Measurements from ENCODE around the gene SNX8.
"Not testable (repeated sequence)": the region's sequence is repeated elsewhere in the genome, so short reads cannot be mapped to it uniquely, and the experiment has no call there.

SNX8 gene

GRCh38 chr7:2314209-2314955 is at the start of gene SNX8:
SNX8 (minus strand) TSS chr7:2314441; CDS start chr7:2314421, 20 bp downstream.
- peak; percentile 92 for DNase-seq

- DNase-seq = no peak
These were observed 48.3 kb upstream of the SNX8 start for GRCh38 chr7:2362385-2363088.

- DNase-seq = no peak
These were observed 46.6 kb upstream of the SNX8 start for GRCh38 chr7:2360796-2361195.

GRCh38 chr7:2359610-2360009 is 45.4 kb upstream of the SNX8 start:
- no peak for DNase-seq

- no peak for DNase-seq
These were observed 44.8 kb upstream of the SNX8 start for GRCh38 chr7:2358968-2359527.

- no peak for DNase-seq
These were observed 43.3 kb upstream of the SNX8 start for GRCh38 chr7:2357571-2357970.

- no peak for DNase-seq
These were observed 42.9 kb upstream of the SNX8 start for GRCh38 chr7:2357165-2357564.

GRCh38 chr7:2355705-2356008 is 41.4 kb upstream of the SNX8 start:
- no peak for DNase-seq

GRCh38 chr7:2354939-2355704 is 40.9 kb upstream of the SNX8 start:
- peak; percentile 35 for DNase-seq

GRCh38 chr7:2354186-2354938 is 40.1 kb upstream of the SNX8 start, which contains the start of gene EIF3B:
EIF3B (plus strand) TSS chr7:2354827; CDS start chr7:2354922, 95 bp downstream.
- peak; percentile 87 for DNase-seq

- peak; percentile 91 for DNase-seq
These were observed 39.6 kb upstream of the SNX8 start for GRCh38 chr7:2353936-2354185.

GRCh38 chr7:2353113-2353935 is 39.1 kb upstream of the SNX8 start:
- no peak for DNase-seq

- no peak for DNase-seq
These were observed 36.6 kb upstream of the SNX8 start for GRCh38 chr7:2350861-2351260.

GRCh38 chr7:2350055-2350454 is 35.8 kb upstream of the SNX8 start:
- DNase-seq = no peak

GRCh38 chr7:2347351-2348063 is 33.3 kb upstream of the SNX8 start:
- DNase-seq = not testable (repeated sequence)

GRCh38 chr7:2336626-2337299 is 22.5 kb upstream of the SNX8 start:
- no peak for DNase-seq

GRCh38 chr7:2332606-2333231 is 18.5 kb upstream of the SNX8 start:
- not testable (repeated sequence) for DNase-seq

GRCh38 chr7:2331707-2332106 is 17.5 kb upstream of the SNX8 start:
- no peak for DNase-seq

GRCh38 chr7:2330493-2330892 is 16.3 kb upstream of the SNX8 start:
- DNase-seq = no peak

- no peak for DNase-seq
These were observed 12.7 kb upstream of the SNX8 start for GRCh38 chr7:2326951-2327350.

All from activated naive CD4-positive, alpha-beta T cell treated with anti-CD3 and anti-CD28 coated beads, Interleukin-2, amount 50 U/mL, for 16 hours (primary cell).